ENCODE measurements around the gene TSC2.
"Not testable (repeated sequence)": the region's sequence is repeated elsewhere in the genome, so short reads cannot be mapped to it uniquely, and the experiment has no call there.

TSC2 gene

GRCh38 chr16:2009791-2010510 is 37.8 kb upstream of the TSC2 start, which contains the start of gene ZNF598:
TSS of gene ZNF598 (minus strand) at chr16:2009821.
- DNase-seq (ENCODE audit: low read depth): no peak

GRCh38 chr16:2011726-2012125 is 36.1 kb upstream of the TSC2 start:
- DNase-seq (ENCODE audit: low read depth): not testable (repeated sequence)

GRCh38 chr16:2013527-2013926 is 34.3 kb upstream of the TSC2 start:
- no peak for DNase-seq (ENCODE audit: low read depth)

- no peak for DNase-seq (ENCODE audit: low read depth)
These were observed 32.5 kb upstream of the TSC2 start for GRCh38 chr16:2015117-2015946.

GRCh38 chr16:2015947-2016208 is 31.9 kb upstream of the TSC2 start:
- no peak for DNase-seq (ENCODE audit: low read depth)

- no peak for DNase-seq (ENCODE audit: low read depth)
These were observed 31.3 kb upstream of the TSC2 start for GRCh38 chr16:2016407-2016922.

GRCh38 chr16:2019518-2019920 is 28.3 kb upstream of the TSC2 start, which contains the start of gene NPW:
TSS of gene NPW (plus strand) at chr16:2019785.
- DNase-seq (ENCODE audit: low read depth): no peak

- no peak for DNase-seq (ENCODE audit: low read depth)
These were observed 27.6 kb upstream of the TSC2 start for GRCh38 chr16:2019921-2020831.

- no peak for DNase-seq (ENCODE audit: low read depth)
These were observed 25.1 kb upstream of the TSC2 start for GRCh38 chr16:2022723-2023091.

GRCh38 chr16:2023092-2024031 is 24.4 kb upstream of the TSC2 start:
- DNase-seq (ENCODE audit: low read depth): peak; percentile 94

GRCh38 chr16:2024032-2024420 is 23.8 kb upstream of the TSC2 start:
- DNase-seq (ENCODE audit: low read depth): no peak

- no peak for DNase-seq (ENCODE audit: low read depth)
These were observed 22.5 kb upstream of the TSC2 start for GRCh38 chr16:2025251-2025650.

GRCh38 chr16:2025878-2026460 is 21.8 kb upstream of the TSC2 start:
- DNase-seq (ENCODE audit: low read depth): no peak

GRCh38 chr16:2026461-2027023 is 21.2 kb upstream of the TSC2 start, which contains the start of gene NHERF2:
TSS of gene NHERF2 (plus strand) at chr16:2026902. CDS start at chr16:2027006, 104 bp downstream.
- no peak for DNase-seq (ENCODE audit: low read depth)

GRCh38 chr16:2027024-2028010 is 20.5 kb upstream of the TSC2 start:
- no peak for DNase-seq (ENCODE audit: low read depth)

- no peak for DNase-seq (ENCODE audit: low read depth)
These were observed 19.6 kb upstream of the TSC2 start for GRCh38 chr16:2028146-2028545.

GRCh38 chr16:2028620-2029220 is 19.1 kb upstream of the TSC2 start:
- DNase-seq (ENCODE audit: low read depth): no peak

- no peak for DNase-seq (ENCODE audit: low read depth)
These were observed 18.4 kb upstream of the TSC2 start for GRCh38 chr16:2029350-2029749.

GRCh38 chr16:2030036-2030435 is 17.7 kb upstream of the TSC2 start:
- no peak for DNase-seq (ENCODE audit: low read depth)

Data from stimulated activated CD8-positive, alpha-beta memory T cell treated with anti-CD3 and anti-CD28 coated beads, Interleukin-7, amount 100 ng/mL, for 24 hours (primary cell).